Activated T-cell treated with anti-CD3 and anti-CD28 coated beads, Interleukin-2, amount 50 U/mL, for 24 hours (primary cell): ENCODE measurements around the gene MMP21.

Experiments
- DNase-seq: peaks from one replicate; pipeline ENCODE4 v3.0.0-alpha.2; 2020
- H3K27ac Mint-ChIP-seq: 2 replicates; pipeline ENCODE4 v1.8.0; 2020; ENCODE audit warnings: mild to moderate bottlenecking, mixed read lengths
- H3K27me3 Mint-ChIP-seq: 2 replicates; pipeline ENCODE4 v1.8.0; 2020; ENCODE audit warnings: mixed read lengths
- H3K36me3 Mint-ChIP-seq: 2 replicates; pipeline ENCODE4 v1.8.0; 2020; ENCODE audit warnings: low read depth, mixed read lengths
- H3K4me1 Mint-ChIP-seq: 2 replicates; pipeline ENCODE4 v1.8.0; 2020; ENCODE audit warnings: low read depth, mixed read lengths
- H3K4me3 Mint-ChIP-seq: 2 replicates; pipeline ENCODE4 v1.8.0; 2020; ENCODE audit warnings: mild to moderate bottlenecking, moderate library complexity, mixed read lengths
- H3K9me3 Mint-ChIP-seq: 2 replicates; pipeline ENCODE4 v1.8.0; 2020; ENCODE audit warnings: mixed read lengths

Gene MMP21

GRCh38 chr10:125799451-125800182, 24.0 kb upstream of the MMP21 start:
- Mint-ChIP-seq H3K27me3 (no peaks in the 10 kb centered on the region), H3K36me3 (peaks cover 77% of the 10 kb centered on the region), H3K4me1 (no peaks in the 10 kb centered on the region), H3K9me3 (no peaks in the 10 kb centered on the region), H3K27ac (peak overlapping the region; percentile 10), H3K4me3 (no peak overlapping the region)
- DNase-seq: no peak

- Mint-ChIP-seq H3K9me3 (no peaks in the 10 kb centered on the region), H3K27me3 (no peaks in the 10 kb centered on the region), H3K4me1 (no peaks in the 10 kb centered on the region), H3K36me3 (peaks cover 79% of the 10 kb centered on the region), H3K27ac (no peak overlapping the region), H3K4me3 (no peak overlapping the region)
- DNase-seq: no peak
Observed at GRCh38 chr10:125797994-125798662, 22.5 kb upstream of the MMP21 start.

GRCh38 chr10:125797424-125797823, 21.8 kb upstream of the MMP21 start:
- Mint-ChIP-seq H3K4me3 (no peak overlapping the region), H3K36me3 (peaks cover 80% of the 10 kb centered on the region), H3K4me1 (no peaks in the 10 kb centered on the region), H3K9me3 (no peaks in the 10 kb centered on the region), H3K27me3 (no peaks in the 10 kb centered on the region), H3K27ac (no peak overlapping the region)
- no peak for DNase-seq

GRCh38 chr10:125795637-125796190, 20.1 kb upstream of the MMP21 start:
- DNase-seq: no peak
- H3K4me3 Mint-ChIP-seq: no peak overlapping the region
- H3K4me1 Mint-ChIP-seq: no peaks in the 10 kb centered on the region
- H3K27me3 Mint-ChIP-seq: no peaks in the 10 kb centered on the region
- H3K27ac Mint-ChIP-seq: peak overlapping the region; percentile 19
- peaks cover 77% of the 10 kb centered on the region for H3K36me3 Mint-ChIP-seq
- H3K9me3 Mint-ChIP-seq: no peaks in the 10 kb centered on the region

DNA sequence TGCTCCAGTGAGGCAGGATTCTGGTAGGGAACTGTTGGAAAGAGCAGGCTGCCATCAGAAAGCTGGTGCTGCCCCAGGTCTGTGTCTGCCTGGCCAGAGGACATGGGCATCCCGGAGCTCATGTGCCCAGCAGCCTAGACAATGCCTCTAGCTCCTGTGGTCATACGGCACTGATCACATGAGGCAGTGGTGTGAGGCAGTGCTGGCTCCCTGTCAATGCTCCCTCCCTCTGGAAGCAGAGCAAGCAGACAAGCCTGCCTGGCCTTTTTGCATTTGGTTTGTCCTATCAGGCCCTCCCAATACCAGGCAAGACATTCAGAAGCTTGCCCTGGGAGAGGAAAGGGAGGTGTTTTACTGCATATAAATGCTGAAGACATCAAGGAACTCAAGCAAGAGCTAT, 19.5 kb upstream of the MMP21 start:
- Mint-ChIP-seq H3K27ac (no peak overlapping the region), H3K36me3 (peaks cover 75% of the 10 kb centered on the region), H3K4me1 (no peaks in the 10 kb centered on the region), H3K27me3 (no peaks in the 10 kb centered on the region), H3K4me3 (no peak overlapping the region), H3K9me3 (no peaks in the 10 kb centered on the region)
- no peak for DNase-seq

DNA sequence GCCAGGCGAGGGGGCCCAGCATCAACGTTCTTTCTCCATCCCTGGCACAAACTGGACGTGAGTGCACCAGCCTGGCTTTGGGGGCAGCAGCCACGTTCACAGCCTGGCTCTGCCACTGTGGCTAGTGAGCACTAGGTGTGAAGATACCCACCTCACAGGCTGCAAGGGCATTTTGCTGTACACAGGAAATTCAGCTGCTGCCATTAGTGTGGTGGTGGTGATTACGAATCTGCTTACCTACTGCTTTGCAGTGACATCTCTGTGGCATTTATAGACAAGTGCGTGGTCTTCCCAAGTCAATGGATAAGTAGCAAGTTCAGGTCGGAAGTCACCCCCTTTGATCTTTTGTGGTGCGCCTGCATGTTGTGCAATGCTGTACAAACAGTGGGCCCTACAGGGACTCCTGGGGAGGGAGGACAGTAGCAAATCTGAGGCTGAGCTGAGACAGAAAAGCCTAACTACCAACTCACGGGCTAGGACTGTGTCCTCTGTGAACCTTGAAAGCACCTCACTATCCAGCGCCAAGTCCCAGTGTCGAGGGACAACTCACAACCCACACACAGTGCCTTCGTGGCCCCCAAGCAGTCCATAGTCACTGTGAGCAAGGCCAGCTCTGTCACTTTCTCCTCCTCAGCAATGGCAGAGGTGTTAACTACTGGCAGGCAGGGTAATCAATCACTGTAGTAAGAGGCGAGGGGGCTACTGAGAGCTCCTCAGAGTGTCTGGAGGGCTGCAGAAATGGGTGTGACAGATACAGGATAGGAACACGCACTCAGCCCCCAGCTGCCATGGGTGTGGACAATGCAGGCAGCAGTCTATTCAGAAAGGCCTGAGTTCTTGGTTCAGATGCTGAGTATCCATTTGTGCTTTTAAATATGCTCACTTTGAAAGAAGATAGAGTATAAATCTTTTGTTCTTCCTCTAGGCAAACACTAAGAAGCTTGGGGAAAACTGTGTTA, 17.0 kb upstream of the MMP21 start:
- H3K27me3 Mint-ChIP-seq: no peaks in the 10 kb centered on the region
- no peak for DNase-seq
- H3K36me3 Mint-ChIP-seq: peaks cover 77% of the 10 kb centered on the region
- peaks cover 19% of the 10 kb centered on the region for H3K4me1 Mint-ChIP-seq
- H3K9me3 Mint-ChIP-seq: no peaks in the 10 kb centered on the region
- no peak overlapping the region for H3K4me3 Mint-ChIP-seq
- no peak overlapping the region for H3K27ac Mint-ChIP-seq

DNA sequence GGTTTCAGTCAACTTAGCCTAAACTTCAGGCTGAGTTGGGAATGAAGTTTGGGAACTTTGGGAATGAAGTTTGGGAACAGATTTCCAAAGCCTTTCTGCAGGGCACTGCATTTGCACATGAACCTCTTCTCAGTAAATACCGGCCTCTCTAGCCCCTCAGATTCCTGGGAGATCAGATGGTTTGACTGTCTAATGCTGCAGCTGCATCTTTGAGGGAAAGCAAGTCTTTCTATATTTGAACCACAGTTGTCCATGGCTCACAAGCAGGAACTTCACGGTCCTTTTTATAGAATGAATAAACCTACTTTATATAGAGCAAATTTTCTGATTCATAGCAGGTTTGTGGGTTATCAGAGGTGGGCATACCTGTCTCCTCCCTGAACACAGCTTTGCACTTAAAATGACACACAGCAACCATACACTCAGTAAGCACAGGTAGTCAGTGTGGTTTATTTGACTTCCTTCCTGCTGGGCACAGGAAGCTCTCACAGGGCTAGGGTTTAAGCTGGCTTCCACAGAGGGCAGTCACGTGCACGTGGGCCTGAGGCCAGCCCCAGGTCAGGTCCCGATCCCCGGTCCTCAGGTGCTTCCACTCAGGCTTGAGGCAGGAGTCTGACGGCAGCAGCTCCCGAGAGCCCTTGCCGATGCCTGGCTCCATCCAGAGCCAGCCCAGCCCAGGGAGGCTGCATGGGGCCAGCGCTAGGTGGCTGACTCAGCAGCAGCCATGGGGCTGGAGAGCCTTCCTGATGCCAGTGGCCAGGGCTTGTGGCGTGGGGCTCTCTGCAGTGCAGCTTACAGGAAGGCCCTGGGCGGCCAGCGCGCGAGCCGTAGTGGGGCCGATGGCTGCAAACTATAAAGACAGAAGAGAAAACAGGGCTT, 12.8 kb upstream of the MMP21 start:
- H3K9me3 Mint-ChIP-seq: no peaks in the 10 kb centered on the region
- no peak overlapping the region for H3K4me3 Mint-ChIP-seq
- H3K36me3 Mint-ChIP-seq: peaks cover 45% of the 10 kb centered on the region
- no peak for DNase-seq
- peaks cover 28% of the 10 kb centered on the region for H3K4me1 Mint-ChIP-seq
- H3K27ac Mint-ChIP-seq: peak overlapping the region; percentile 68
- H3K27me3 Mint-ChIP-seq: no peaks in the 10 kb centered on the region

DNA sequence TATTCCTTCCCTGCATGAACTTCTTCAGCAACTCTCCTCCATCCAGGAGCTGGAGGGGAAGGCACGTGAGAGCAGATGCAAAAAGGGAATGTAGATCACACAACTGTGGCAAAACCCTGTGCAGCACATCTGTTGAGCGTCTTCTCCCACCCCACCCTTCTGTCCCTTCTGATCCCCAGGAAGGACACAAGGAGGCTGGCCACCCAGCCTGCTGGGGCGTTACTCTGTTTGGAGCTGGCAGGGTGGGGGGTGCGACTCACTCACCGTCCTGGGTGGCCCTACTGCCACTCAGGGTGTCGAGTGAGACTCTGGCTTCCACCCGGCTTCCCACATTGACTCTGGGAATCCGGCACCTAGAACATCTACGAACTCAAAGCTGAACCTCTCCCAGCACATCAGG, 10.2 kb upstream of the MMP21 start:
- Mint-ChIP-seq H3K9me3 (no peaks in the 10 kb centered on the region), H3K4me3 (no peak overlapping the region), H3K27me3 (no peaks in the 10 kb centered on the region), H3K4me1 (peaks cover 28% of the 10 kb centered on the region), H3K27ac (no peak overlapping the region), H3K36me3 (peaks cover 24% of the 10 kb centered on the region)
- no peak for DNase-seq

DNA sequence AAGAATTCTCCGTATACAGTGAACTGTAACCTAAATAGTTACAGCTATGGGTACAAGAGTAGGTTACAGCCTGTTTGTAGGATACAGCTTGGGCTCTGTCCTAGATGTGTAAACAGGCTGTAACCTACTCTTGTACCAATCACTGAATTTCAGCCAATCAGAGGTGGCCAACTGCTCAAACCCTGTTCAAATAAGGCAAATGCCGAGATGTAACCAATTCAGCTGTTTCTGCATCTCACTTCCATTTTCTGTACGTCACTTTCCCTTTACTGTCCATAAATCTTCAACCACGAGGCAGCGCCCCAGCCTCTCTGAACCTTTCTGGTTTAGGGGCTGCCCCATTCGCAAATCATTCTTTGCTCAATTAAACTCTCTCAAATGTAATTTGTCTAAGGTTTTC, 8.3 kb upstream of the MMP21 start:
- no peak for DNase-seq
- no peak overlapping the region for H3K4me3 Mint-ChIP-seq
- H3K4me1 Mint-ChIP-seq: peaks cover 23% of the 10 kb centered on the region
- H3K27me3 Mint-ChIP-seq: no peaks in the 10 kb centered on the region
- H3K36me3 Mint-ChIP-seq: peaks cover 13% of the 10 kb centered on the region
- H3K9me3 Mint-ChIP-seq: no peaks in the 10 kb centered on the region
- H3K27ac Mint-ChIP-seq: no peak overlapping the region

- Mint-ChIP-seq H3K4me1 (peaks cover 17% of the 10 kb centered on the region), H3K36me3 (peaks cover 7% of the 10 kb centered on the region), H3K9me3 (no peaks in the 10 kb centered on the region), H3K27ac (no peak overlapping the region), H3K4me3 (no peak overlapping the region), H3K27me3 (no peaks in the 10 kb centered on the region)
- no peak for DNase-seq
Observed at GRCh38 chr10:125783408-125783807, 7.8 kb upstream of the MMP21 start.

DNA sequence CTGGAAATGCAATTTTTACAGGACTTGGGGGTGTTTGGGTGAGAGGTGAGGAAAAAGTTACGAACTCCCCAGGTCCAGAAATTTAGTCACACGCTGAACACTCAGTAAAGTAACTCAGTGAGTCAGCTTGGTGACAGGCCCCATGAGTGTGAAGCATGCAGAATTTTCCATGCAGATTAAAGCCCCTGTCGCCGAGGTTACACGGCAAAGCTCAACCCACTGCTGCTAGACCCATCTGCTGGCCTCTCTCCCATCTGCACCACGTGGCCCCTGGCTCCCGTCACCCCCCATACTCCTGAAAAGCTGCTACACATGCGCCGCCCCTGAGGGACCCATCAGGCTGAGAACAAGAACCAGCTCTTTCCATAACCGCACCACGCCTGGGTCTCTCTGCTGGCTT, 7.0 kb upstream of the MMP21 start:
- H3K27ac Mint-ChIP-seq: no peak overlapping the region
- no peak for DNase-seq
- no peak overlapping the region for H3K4me3 Mint-ChIP-seq
- H3K4me1 Mint-ChIP-seq: peaks cover 9% of the 10 kb centered on the region
- H3K27me3 Mint-ChIP-seq: peaks cover 4% of the 10 kb centered on the region
- no peaks in the 10 kb centered on the region for H3K9me3 Mint-ChIP-seq
- peaks cover 3% of the 10 kb centered on the region for H3K36me3 Mint-ChIP-seq

- peaks cover under 1% of the 10 kb centered on the region for H3K36me3 Mint-ChIP-seq
- H3K4me3 Mint-ChIP-seq: no peak overlapping the region
- H3K27ac Mint-ChIP-seq: no peak overlapping the region
- peaks cover 9% of the 10 kb centered on the region for H3K27me3 Mint-ChIP-seq
- H3K4me1 Mint-ChIP-seq: peaks cover 4% of the 10 kb centered on the region
- DNase-seq: no peak
- no peaks in the 10 kb centered on the region for H3K9me3 Mint-ChIP-seq
Observed at GRCh38 chr10:125782054-125782453, 6.4 kb upstream of the MMP21 start.

DNA sequence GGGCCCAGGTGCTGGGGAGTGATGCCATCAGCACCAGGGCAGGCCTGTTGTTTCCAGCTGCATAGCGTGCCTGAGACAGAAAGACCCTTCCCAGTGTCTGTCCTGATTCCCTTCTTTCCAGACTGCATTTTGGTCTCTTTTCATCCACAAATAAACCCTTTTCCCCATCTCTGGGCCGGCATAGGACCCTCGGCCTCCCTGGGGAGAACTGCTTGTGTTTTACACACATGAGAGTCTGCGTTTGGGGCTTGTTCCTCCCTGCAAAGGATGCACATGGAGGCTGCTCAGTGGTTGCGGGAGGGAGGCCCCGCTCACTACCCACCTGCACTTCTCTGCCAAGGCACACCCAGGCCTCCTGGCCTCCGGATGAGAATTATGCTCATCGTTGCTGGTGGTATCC, 5.8 kb upstream of the MMP21 start:
- Mint-ChIP-seq H3K9me3 (no peaks in the 10 kb centered on the region), H3K4me3 (no peak overlapping the region), H3K27me3 (peaks cover 9% of the 10 kb centered on the region), H3K4me1 (no peaks in the 10 kb centered on the region), H3K36me3 (no peaks in the 10 kb centered on the region), H3K27ac (no peak overlapping the region)
- DNase-seq: no peak
